Naive thymus-derived CD4-positive, alpha-beta T cell (primary cell): ENCODE data around the gene FADS6. TPM values are rescaled to one million over a fixed set of nuclear protein-coding genes. Genes with fewer than 3 reads are reported as not detected.

Experiments
- ATAC-seq: fragments of 150-1000 bp; cut with Tn5 transposase; 2 replicates; pipeline ENCODE4 v1.10.0; 2021; ENCODE audit warnings: mild to moderate bottlenecking, moderate library complexity
- CTCF ChIA-PET: fragments of 350-600 bp; sonication (Branson Sonifier 250); formaldehyde crosslinking; loops from one replicate; lab custom pipeline; 2021; ENCODE audit warnings: antibody characterized with exemption; lab: Charles Lee
- POLR2A ChIA-PET: fragments of 350-600 bp; sonication (Branson Sonifier 250); formaldehyde crosslinking; loops from one replicate; lab custom pipeline; 2021; ENCODE audit warnings: antibody characterized with exemption, inconsistent platforms; lab: Charles Lee
- DNase-seq, 9 donors: peaks; one replicate each; pipeline versions ENCODE4 v3.0.0 to v3.0.0-alpha.2; 2020 to 2022; ENCODE audit warnings: mixed read lengths in 1 of 9
- H3K27ac ChIP-seq: one replicate; pipeline ENCODE4 v1.7.0; 2013; ENCODE audit warnings: mild to moderate bottlenecking, low read depth, low read length, moderate library complexity
- H3K27me3 ChIP-seq, 2 donors: one replicate each; pipeline ENCODE4 v1.7.0; 2013; ENCODE audit warnings: low read length in 2 of 2, mild to moderate bottlenecking in 2 of 2, moderate library complexity in 2 of 2; ENCODE audit not compliant: control insufficient read depth in 2 of 2, insufficient read depth in 2 of 2
- H3K36me3 ChIP-seq, 3 experiments: 1 replicate in 2 of 3; 2 replicates in 1 of 3; pipeline ENCODE4 v1.7.0; 2013; ENCODE audit warnings: low read length in 3 of 3, mild to moderate bottlenecking in 3 of 3, moderate library complexity in 1 of 3; ENCODE audit not compliant: insufficient read depth in 3 of 3, control insufficient read depth in 2 of 3
- H3K4me1 ChIP-seq, 2 donors: one replicate each; pipeline ENCODE4 v1.7.0; 2013; ENCODE audit warnings: low read length in 2 of 2, mild to moderate bottlenecking in 2 of 2, moderate library complexity in 1 of 2; ENCODE audit not compliant: control insufficient read depth in 2 of 2, insufficient read depth in 2 of 2
- H3K4me3 ChIP-seq: 2 replicates; pipeline ENCODE4 v1.7.0; 2013; ENCODE audit warnings: mild to moderate bottlenecking, low read length
- H3K9me3 ChIP-seq, 3 experiments: 1 replicate in 2 of 3; 2 replicates in 1 of 3; pipeline ENCODE4 v1.7.0; 2013; ENCODE audit warnings: low read length in 3 of 3; ENCODE audit not compliant: control insufficient read depth in 2 of 3
- H3K27ac Mint-ChIP-seq, 9 donors: one replicate each; pipeline ENCODE4 v1.8.0; 2020 to 2022; ENCODE audit warnings: mixed read lengths in 9 of 9, mild to moderate bottlenecking in 8 of 9, moderate library complexity in 5 of 9, inconsistent platforms in 2 of 9
- H3K27me3 Mint-ChIP-seq, 5 donors: one replicate each; pipeline ENCODE4 v1.8.0; 2021 to 2022; ENCODE audit warnings: mixed read lengths in 5 of 5, mild to moderate bottlenecking in 1 of 5
- H3K36me3 Mint-ChIP-seq, 5 donors: one replicate each; pipeline ENCODE4 v1.8.0; 2020 to 2022; ENCODE audit warnings: mixed read lengths in 5 of 5, mild to moderate bottlenecking in 3 of 5, inconsistent platforms in 1 of 5
- H3K4me1 Mint-ChIP-seq, 7 donors: one replicate each; pipeline ENCODE4 v1.8.0; 2020 to 2022; ENCODE audit warnings: mixed read lengths in 7 of 7, mild to moderate bottlenecking in 3 of 7, inconsistent platforms in 1 of 7
- H3K4me3 Mint-ChIP-seq, 10 donors: one replicate each; pipeline ENCODE4 v1.8.0; 2020 to 2022; ENCODE audit warnings: mild to moderate bottlenecking in 10 of 10, mixed read lengths in 10 of 10, moderate library complexity in 6 of 10, inconsistent platforms in 2 of 10
- H3K9me3 Mint-ChIP-seq, 11 donors: one replicate each; pipeline ENCODE4 v1.8.0; 2020 to 2022; ENCODE audit warnings: mixed read lengths in 11 of 11, mild to moderate bottlenecking in 4 of 11, inconsistent platforms in 1 of 11, moderate library complexity in 1 of 11
- intact Hi-C, 2 donors: fragments of 100-400 bp; cut with micrococcal nuclease; formaldehyde crosslinking; loops; one replicate each; pipeline ENCODE4 v1.15.1; 2023
- polyA plus RNA-seq, 2 donors: library from polyadenylated mRNA; unstranded; fragments of 300-500 nt; fragmentation: Illumina TruSeq; gene quantifications; one replicate each; pipeline ENCODE4 v1.2.3, GENCODE V29; 2021
- total RNA-seq, 6 experiments: library from RNA in 5 of 6; stranded (reverse) in 5 of 6; gene quantifications; 1 replicate in 5 of 6; 2 replicates in 1 of 6; pipeline ENCODE4 v1.2.3 and lab custom pipeline; 2021 to 2026

Gene FADS6
- total and polyA plus RNA-seq, 7 experiments from 2014 or later = 0.14 TPM; not detected in 6

GRCh38 chr17:74830861-74831260, 62.6 kb downstream of the FADS6 start:
- no peaks in the 10 kb centered on the region for H3K4me1 ChIP-seq
- Mint-ChIP-seq H3K27me3 (no peaks in the 10 kb centered on the region), H3K4me3 (no peak overlapping the region), H3K27ac (no peak overlapping the region), H3K9me3 (no peaks in the 10 kb centered on the region), H3K36me3 (peaks cover 0 to 50% (median 2%) of the 10 kb centered on the region in 5 donors), H3K4me1 (peaks cover 0 to 4% (median 0%) of the 10 kb centered on the region in 7 donors)
- H3K9me3 ChIP-seq = no peaks in the 10 kb centered on the region
- no peaks in the 10 kb centered on the region for H3K27me3 ChIP-seq
- ChIA-PET POLR2A (no interaction called here), CTCF (interaction anchor here (0.7 kb wide), 1 partner anchor 11 kb away, joined by 3 read pairs; no protein-coding TSS in a partner anchor)
- no peak for ATAC-seq
- DNase-seq = no peak
- no peak overlapping the region for H3K4me3 ChIP-seq
- intact Hi-C loops = no loop called here
- H3K36me3 ChIP-seq = peaks cover 0 to 84% (median 0%) of the 10 kb centered on the region in 3 experiments
- no peak overlapping the region for H3K27ac ChIP-seq

- DNase-seq (no peak), ATAC-seq (no peak)
- intact Hi-C loops = no loop called here
- Mint-ChIP-seq H3K36me3 (peaks cover 0 to 47% (median 0%) of the 10 kb centered on the region in 5 donors), H3K4me1 (peaks cover 0 to 4% (median 0%) of the 10 kb centered on the region in 7 donors), H3K4me3 (no peak overlapping the region), H3K27ac (no peak overlapping the region), H3K27me3 (no peaks in the 10 kb centered on the region), H3K9me3 (no peaks in the 10 kb centered on the region)
- H3K27ac ChIP-seq = no peak overlapping the region
- peaks cover 0 to 91% (median 0%) of the 10 kb centered on the region in 3 experiments for H3K36me3 ChIP-seq
- no peaks in the 10 kb centered on the region for H3K27me3 ChIP-seq
- H3K9me3 ChIP-seq = no peaks in the 10 kb centered on the region
- ChIA-PET POLR2A (no interaction called here), CTCF (no interaction called here)
- no peak overlapping the region for H3K4me3 ChIP-seq
- H3K4me1 ChIP-seq = no peaks in the 10 kb centered on the region
Observed at GRCh38 chr17:74827800-74828199, 65.6 kb downstream of the FADS6 start.

Other genes starting within 250 kb of the FADS6 start
- gene CD300LF, start 180.7 kb downstream of the FADS6 start, total RNA-seq = 10 to 100 TPM in 1 of 5 experiments, 1 to 10 TPM in 1, under 1 TPM in 2, not detected in 1; 0.46 to 41.0 (median 2.7) TPM
- not detected for gene CD300LF, start 180.7 kb downstream of the FADS6 start, polyA plus RNA-seq
- 10 to 100 TPM; 23.6 to 58.5 (median 34.4) TPM for gene RAB37, start 156.4 kb downstream of the FADS6 start, total RNA-seq
- 10 to 100 TPM; 30.4 to 30.7 TPM for gene RAB37, start 156.4 kb downstream of the FADS6 start, polyA plus RNA-seq
- 100 to 1,000 TPM in 4 of 5 experiments, 10 to 100 TPM in 1; 93.1 to 279 (median 156) TPM for gene NHERF1, start 145.0 kb downstream of the FADS6 start, total RNA-seq
- gene NHERF1, start 145.0 kb downstream of the FADS6 start, polyA plus RNA-seq = 100 to 1,000 TPM; 273 to 393 TPM
- 10 to 100 TPM; 41.4 to 78.8 (median 56.9) TPM for gene NAT9, start 117.3 kb downstream of the FADS6 start, total RNA-seq
- gene NAT9, start 117.3 kb downstream of the FADS6 start, polyA plus RNA-seq = 10 to 100 TPM; 16.8 to 37.9 TPM
- under 1 TPM in 2 of 5 experiments, not detected in 3; 0.12 to 0.15 TPM for gene GRIN2C, start 33.7 kb downstream of the FADS6 start, total RNA-seq
- gene GRIN2C, start 33.7 kb downstream of the FADS6 start, polyA plus RNA-seq = not detected
- gene FDXR, start 20.6 kb downstream of the FADS6 start, total RNA-seq = 10 to 100 TPM in 3 of 5 experiments, 1 to 10 TPM in 2; 4.7 to 39.5 (median 11.7) TPM
- gene FDXR, start 20.6 kb downstream of the FADS6 start, polyA plus RNA-seq = 1 to 10 TPM; 5.4 to 6.4 TPM
- not detected for gene USH1G, start 29.6 kb upstream of the FADS6 start, total RNA-seq
- gene USH1G, start 29.6 kb upstream of the FADS6 start, polyA plus RNA-seq = not detected
- not detected for gene OTOP2, start 30.6 kb upstream of the FADS6 start, total RNA-seq
- gene OTOP2, start 30.6 kb upstream of the FADS6 start, polyA plus RNA-seq = not detected
- not detected for gene OTOP3, start 42.3 kb upstream of the FADS6 start, total RNA-seq
- gene OTOP3, start 42.3 kb upstream of the FADS6 start, polyA plus RNA-seq = not detected
- 10 to 100 TPM in 4 of 5 experiments, under 1 TPM in 1; 0.60 to 25.2 (median 14.8) TPM for gene HID1, start 79.1 kb upstream of the FADS6 start, total RNA-seq
- gene HID1, start 79.1 kb upstream of the FADS6 start, polyA plus RNA-seq = 1 to 10 TPM; 4.8 to 7.0 TPM
- under 1 TPM in 3 of 5 experiments, not detected in 2; 0.08 to 0.17 (median 0.16) TPM for gene CDR2L, start 94.0 kb upstream of the FADS6 start, total RNA-seq
- gene CDR2L, start 94.0 kb upstream of the FADS6 start, polyA plus RNA-seq = not detected
- 10 to 100 TPM; 11.7 to 46.1 (median 23.0) TPM for gene MRPL58, start 119.0 kb upstream of the FADS6 start, total RNA-seq
- 10 to 100 TPM; 55.3 to 71.4 TPM for gene MRPL58, start 119.0 kb upstream of the FADS6 start, polyA plus RNA-seq
- 100 to 1,000 TPM; 113 to 195 (median 161) TPM for gene ATP5PD, start 153.3 kb upstream of the FADS6 start, total RNA-seq
- gene ATP5PD, start 153.3 kb upstream of the FADS6 start, polyA plus RNA-seq = 100 to 1,000 TPM; 362 to 478 TPM
- gene KCTD2, start 153.6 kb upstream of the FADS6 start, total RNA-seq = 10 to 100 TPM; 19.5 to 35.7 (median 23.0) TPM
- gene KCTD2, start 153.6 kb upstream of the FADS6 start, polyA plus RNA-seq = 1 to 10 TPM; 4.8 to 8.7 TPM
- 10 to 100 TPM in 4 of 5 experiments, 1 to 10 TPM in 1; 9.2 to 26.3 (median 24.5) TPM for gene SLC16A5, start 194.3 kb upstream of the FADS6 start, total RNA-seq
- gene SLC16A5, start 194.3 kb upstream of the FADS6 start, polyA plus RNA-seq = 1 to 10 TPM; 5.9 to 7.6 TPM
- 10 to 100 TPM in 4 of 5 experiments, 1 to 10 TPM in 1; 5.8 to 18.9 (median 17.8) TPM for gene ARMC7, start 216.3 kb upstream of the FADS6 start, total RNA-seq
- gene ARMC7, start 216.3 kb upstream of the FADS6 start, polyA plus RNA-seq = 1 to 10 TPM; 1.8 to 4.4 TPM
- 10 to 100 TPM; 23.4 to 54.8 (median 37.5) TPM for gene NT5C, start 238.1 kb upstream of the FADS6 start, total RNA-seq
- gene NT5C, start 238.1 kb upstream of the FADS6 start, polyA plus RNA-seq = 10 to 100 TPM; 31.1 to 33.1 TPM